Cardiac fibroblast (primary cell): ENCODE measurements around the gene YPEL3.

Experiments
- DNase-seq, 2 donors: peaks; one replicate each; pipeline versions ENCODE4 v3.0.0 to v3.0.0-alpha.2; 2010; ENCODE audit warnings: low read depth in 2 of 2
- H3K4me3 ChIP-seq, 2 donors: replicated peaks in 1 of 2; 1 replicate in 1 of 2; 2 replicates in 1 of 2; pipeline ENCODE4 v1.5.1; 2011; ENCODE audit warnings: low read depth in 2 of 2, low read length in 2 of 2, mild to moderate bottlenecking in 2 of 2, moderate library complexity in 1 of 2
- TF ChIP-seq, protein P1 (sequence below): IDR thresholded peaks from one replicate; pipeline ENCODE4 v1.5.1; 2011; ENCODE audit warnings: low read depth, mild to moderate bottlenecking, low read length, inconsistent platforms

YPEL3 gene

DNA sequence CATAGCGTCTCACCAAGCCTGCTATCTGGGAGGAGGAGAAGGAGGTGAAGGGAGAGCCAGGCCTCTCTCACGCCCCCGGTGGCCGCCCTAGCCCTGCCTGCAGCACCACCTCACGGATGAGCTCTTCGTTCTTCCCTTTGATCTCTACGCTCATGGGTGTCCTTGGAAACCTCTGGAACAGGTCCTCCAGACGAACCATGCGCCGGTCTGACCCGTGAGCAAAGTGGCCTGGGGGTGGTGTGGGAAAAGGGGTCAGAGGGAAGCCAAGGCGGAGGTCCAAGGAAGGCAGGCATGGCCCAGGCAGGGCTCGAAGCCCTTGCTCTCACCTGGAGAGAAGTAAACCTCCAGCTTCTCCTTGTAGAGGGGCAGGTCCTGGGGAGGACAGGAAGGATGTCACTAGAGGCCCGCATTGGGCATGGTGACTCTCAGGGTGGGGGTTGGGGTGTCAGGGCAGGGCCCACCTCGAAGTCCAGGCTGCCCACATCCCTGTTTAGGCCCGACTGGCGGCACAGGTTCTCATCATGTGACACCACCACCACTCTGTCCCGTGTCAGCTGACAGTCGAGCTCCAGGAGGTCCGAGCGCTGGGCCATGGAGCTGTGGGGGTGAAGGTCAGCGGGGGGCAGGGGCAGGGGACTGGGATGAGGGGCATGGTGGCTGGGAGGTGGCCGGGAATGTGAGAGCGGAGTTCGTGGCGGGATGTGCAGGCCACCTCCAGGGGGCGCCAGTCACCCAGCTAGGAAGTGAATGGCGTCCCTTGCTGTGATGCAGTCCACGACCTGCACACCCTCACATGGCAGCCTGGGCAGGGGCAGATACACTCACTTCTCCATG, 16.4 kb upstream of the YPEL3 start:
- peak; percentile 70 to 75 for DNase-seq
- no peak overlapping the region for H3K4me3 ChIP-seq
- TF ChIP-seq, protein P1, sequence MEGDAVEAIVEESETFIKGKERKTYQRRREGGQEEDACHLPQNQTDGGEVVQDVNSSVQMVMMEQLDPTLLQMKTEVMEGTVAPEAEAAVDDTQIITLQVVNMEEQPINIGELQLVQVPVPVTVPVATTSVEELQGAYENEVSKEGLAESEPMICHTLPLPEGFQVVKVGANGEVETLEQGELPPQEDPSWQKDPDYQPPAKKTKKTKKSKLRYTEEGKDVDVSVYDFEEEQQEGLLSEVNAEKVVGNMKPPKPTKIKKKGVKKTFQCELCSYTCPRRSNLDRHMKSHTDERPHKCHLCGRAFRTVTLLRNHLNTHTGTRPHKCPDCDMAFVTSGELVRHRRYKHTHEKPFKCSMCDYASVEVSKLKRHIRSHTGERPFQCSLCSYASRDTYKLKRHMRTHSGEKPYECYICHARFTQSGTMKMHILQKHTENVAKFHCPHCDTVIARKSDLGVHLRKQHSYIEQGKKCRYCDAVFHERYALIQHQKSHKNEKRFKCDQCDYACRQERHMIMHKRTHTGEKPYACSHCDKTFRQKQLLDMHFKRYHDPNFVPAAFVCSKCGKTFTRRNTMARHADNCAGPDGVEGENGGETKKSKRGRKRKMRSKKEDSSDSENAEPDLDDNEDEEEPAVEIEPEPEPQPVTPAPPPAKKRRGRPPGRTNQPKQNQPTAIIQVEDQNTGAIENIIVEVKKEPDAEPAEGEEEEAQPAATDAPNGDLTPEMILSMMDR: peak; percentile 67

DNA sequence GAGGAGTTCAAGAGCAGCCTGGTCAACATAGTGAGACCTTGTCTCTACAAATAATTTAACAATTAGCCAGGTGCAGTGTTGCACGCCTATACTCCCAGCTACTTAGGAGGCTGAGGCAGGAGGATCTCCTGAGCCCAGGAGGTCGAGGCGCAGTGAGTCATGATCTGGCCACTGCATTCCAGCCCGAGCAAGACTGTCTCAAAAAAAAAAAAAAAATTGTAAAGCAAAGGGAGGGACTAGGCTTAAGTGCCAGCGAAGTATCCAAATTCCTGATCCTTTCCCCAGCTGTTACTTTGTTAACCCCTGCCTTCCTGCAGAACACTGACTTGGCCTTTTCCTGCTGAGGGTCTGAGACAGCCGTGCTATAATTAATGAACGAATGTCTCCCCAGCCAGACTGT, 14.6 kb upstream of the YPEL3 start:
- TF ChIP-seq, protein P1: no peak
- no peak overlapping the region for H3K4me3 ChIP-seq
- no peak for DNase-seq

DNA sequence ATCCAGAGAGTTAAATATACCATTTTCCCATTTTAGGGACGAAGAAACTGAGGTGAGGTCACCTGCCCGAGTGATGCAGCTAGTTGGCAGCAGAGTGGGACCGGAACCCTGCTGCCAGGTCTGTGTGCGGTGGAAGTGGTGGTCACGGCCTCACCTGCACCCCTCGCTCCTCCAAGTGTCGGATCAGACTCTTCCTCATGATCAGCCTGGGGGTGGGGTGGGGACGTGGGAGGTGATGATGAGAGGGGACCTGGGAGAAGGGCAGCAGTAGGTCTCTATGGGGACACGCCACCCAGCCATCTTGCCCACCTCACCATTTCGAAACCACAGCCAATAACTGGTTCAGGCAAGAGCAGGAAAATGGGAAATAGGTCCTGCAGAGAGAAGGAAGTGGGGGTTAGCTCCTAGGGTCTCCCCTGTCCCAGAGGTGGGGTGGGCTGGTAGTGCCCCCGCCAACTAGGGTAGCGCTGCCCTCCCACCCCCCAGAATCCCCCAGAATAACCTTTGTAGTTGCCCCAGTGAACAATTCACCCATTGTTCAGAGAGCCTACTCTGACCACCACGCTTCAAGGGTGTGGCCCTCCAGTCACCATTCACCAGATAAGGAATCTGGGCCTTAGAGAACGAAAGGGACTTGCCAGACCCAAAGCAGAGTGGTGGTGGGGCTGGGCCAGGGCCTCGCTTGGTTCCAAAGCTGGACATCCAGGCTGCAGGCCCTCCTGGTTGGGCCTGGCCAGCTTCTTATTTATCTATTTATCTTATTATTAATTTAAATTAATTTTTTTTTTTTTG, 12.2 kb upstream of the YPEL3 start:
- no peak for DNase-seq
- no peak overlapping the region for H3K4me3 ChIP-seq
- TF ChIP-seq, protein P1: no peak

DNA sequence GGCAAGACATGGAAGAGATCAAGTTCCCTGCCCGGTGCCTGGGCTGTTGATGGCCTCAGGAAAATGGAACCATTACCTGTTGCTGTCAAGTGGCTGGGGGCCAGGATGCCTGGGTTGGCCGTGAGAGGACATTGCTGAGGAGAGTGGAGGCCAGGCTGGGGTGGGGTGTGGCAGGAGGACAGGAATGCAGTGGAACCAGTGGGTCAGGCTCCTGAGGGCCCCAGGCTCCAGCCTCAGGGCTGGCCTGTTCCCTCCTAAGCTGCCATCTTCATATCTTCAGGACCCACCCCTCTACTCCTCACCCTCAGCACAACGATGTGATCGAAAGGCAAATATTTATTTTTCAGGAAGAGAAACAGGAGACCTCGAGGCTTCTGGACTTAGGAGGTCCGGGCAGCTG, 8.5 kb upstream of the YPEL3 start:
- no peak for DNase-seq
- no peak overlapping the region for H3K4me3 ChIP-seq
- TF ChIP-seq, protein P1: no peak

DNA sequence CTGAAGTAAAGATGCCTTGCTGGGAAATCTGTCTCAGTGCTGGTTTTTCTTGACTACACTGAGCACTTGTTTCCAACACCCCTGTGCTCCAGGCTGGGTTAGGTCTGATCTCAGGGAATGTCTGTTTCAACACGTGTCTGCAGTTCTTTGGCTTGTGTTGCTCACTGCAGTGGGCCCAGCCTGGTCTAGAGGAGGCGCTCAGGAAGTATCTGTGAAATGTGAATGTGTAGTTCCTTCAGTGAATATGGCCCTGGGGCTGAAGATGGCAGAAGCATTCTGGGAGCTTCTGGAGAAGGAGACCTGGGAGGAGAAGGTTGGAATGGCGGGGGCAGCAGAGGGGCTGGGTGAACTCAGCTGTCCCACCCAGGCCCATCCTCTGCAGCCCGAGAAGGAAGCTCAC, 8.1 kb upstream of the YPEL3 start:
- no peak overlapping the region for H3K4me3 ChIP-seq

DNA sequence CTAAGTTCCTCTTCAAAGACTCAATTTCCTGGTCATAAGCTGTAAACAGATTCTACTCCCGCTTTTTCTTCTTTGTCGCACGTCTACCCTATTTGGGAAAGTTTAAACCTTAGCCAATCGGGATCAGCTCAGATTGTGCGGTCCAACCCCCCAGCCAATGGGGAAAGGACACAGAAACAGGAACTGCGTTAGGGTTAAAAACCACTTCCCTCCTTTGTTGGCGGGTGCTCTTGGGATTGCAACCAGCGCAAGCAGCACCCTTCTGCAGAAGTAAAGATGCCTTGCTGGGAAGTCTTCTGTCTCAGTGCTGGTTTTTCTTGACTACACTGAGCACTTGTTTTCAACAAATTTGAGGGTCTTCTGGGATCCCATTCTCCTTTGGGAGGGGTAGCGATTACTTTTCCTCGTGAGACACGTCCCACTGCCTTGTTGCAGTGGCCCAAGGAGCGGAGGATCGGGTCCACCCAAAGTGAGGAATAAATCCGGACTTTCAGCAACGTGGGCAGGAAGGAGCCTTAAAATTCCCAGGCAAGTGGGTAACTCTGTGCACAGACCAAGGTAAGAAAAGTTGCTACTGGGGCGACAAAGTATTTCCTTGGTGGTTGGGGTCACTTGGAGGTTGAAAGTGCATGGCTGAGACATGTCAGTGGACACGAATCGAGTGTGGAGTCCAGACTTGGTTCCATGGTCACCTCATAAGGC, 1.0 kb upstream of the YPEL3 start:
- DNase-seq: no peak
- TF ChIP-seq, protein P1: no peak
- H3K4me3 ChIP-seq: no peak overlapping the region

More for the DNA sequence above, 8.1 kb upstream of the YPEL3 start:
- DNase-seq: no peak
- TF ChIP-seq, protein P1: no peak
